ENCODE measurements around the gene GPR142. TPM values are rescaled to one million over a fixed set of nuclear protein-coding genes. Genes with fewer than 3 reads are reported as not detected.

The GPR142 gene
- total and polyA plus RNA-seq, 8 donors = not detected

- 73 to 76% (median 76%) methylated on average over 3 of the region's 3 CpGs for WGBS, 5 donors
- H3K27me3 ChIP-seq = no peaks in the 10 kb centered on the region
- no peak overlapping the region for H3K4me3 ChIP-seq
- peaks cover 7 to 33% (median 21%) of the 10 kb centered on the region in 4 donors for H3K4me1 ChIP-seq
- intact Hi-C loops (cut with DNase I; ENCODE audit: low total_unique reads) = no loop called here
- H3K36me3 ChIP-seq = no peaks in the 10 kb centered on the region
- H3K9me3 ChIP-seq = no peaks in the 10 kb centered on the region
- TF ChIP-seq CTCF (IDR thresholded peaks at IDR 0.05) (no peak), POLR2A (IDR thresholded peaks at IDR 0.05) (no peak), POLR2AphosphoS5 (IDR thresholded peaks at IDR 0.05) (no peak), EP300 (IDR thresholded peaks at IDR 0.05) (no peak)
- H3K27ac ChIP-seq = no peak overlapping the region
- DNase-seq = no peak
These were observed 47.2 kb downstream of the GPR142 start for GRCh38 chr17:74414510-74414909.

- no peak overlapping the region for H3K27ac ChIP-seq
- no peak overlapping the region for H3K4me3 ChIP-seq
- no peaks in the 10 kb centered on the region for H3K9me3 ChIP-seq
- H3K4me1 ChIP-seq = peaks cover 5 to 29% (median 18%) of the 10 kb centered on the region in 4 donors
- no peak for TF ChIP-seq POLR2A (IDR thresholded peaks at IDR 0.05)
- TF ChIP-seq CTCF (IDR thresholded peaks at IDR 0.05) = no peak
- no peak for TF ChIP-seq EP300 (IDR thresholded peaks at IDR 0.05)
- TF ChIP-seq POLR2AphosphoS5 (IDR thresholded peaks at IDR 0.05) = no peak
- WGBS, 5 donors = 72 to 85% (median 80%) methylated on average over 13 of the region's 13 CpGs
- no peak for DNase-seq
- no peaks in the 10 kb centered on the region for H3K36me3 ChIP-seq
- intact Hi-C loops (cut with DNase I; ENCODE audit: low total_unique reads) = no loop called here
- no peaks in the 10 kb centered on the region for H3K27me3 ChIP-seq
These were observed 48.5 kb downstream of the GPR142 start for GRCh38 chr17:74415608-74416396.

- no peaks in the 10 kb centered on the region for H3K9me3 ChIP-seq
- no peak for TF ChIP-seq POLR2A (IDR thresholded peaks at IDR 0.05)
- TF ChIP-seq CTCF (IDR thresholded peaks at IDR 0.05) = no peak
- TF ChIP-seq EP300 (IDR thresholded peaks at IDR 0.05) = no peak
- no peak for TF ChIP-seq POLR2AphosphoS5 (IDR thresholded peaks at IDR 0.05)
- peaks cover 5 to 29% (median 18%) of the 10 kb centered on the region in 4 donors for H3K4me1 ChIP-seq
- intact Hi-C loops (cut with DNase I; ENCODE audit: low total_unique reads) = no loop called here
- 47 to 55% (median 47%) methylated on average over 10 to 12 of the region's 12 CpGs for WGBS, 5 donors
- no peaks in the 10 kb centered on the region for H3K36me3 ChIP-seq
- peak overlapping the region; percentile 54 to 68 (median 66) for H3K27ac ChIP-seq
- no peak overlapping the region for H3K4me3 ChIP-seq
- no peaks in the 10 kb centered on the region for H3K27me3 ChIP-seq
- DNase-seq = peak; percentile 43 to 59
These were observed 50.1 kb downstream of the GPR142 start for GRCh38 chr17:74417178-74418045.

- Histone ChIP-seq H3K9me3 (no peaks in the 10 kb centered on the region), H3K4me1 (peaks cover 5 to 29% (median 18%) of the 10 kb centered on the region in 4 donors), H3K27ac (peak overlapping the region; percentile 65 to 86 (median 79)), H3K4me3 (no peak overlapping the region), H3K27me3 (peaks cover 0 to 8% (median 0%) of the 10 kb centered on the region in 3 donors), H3K36me3 (no peaks in the 10 kb centered on the region)
- intact Hi-C loops (cut with DNase I; ENCODE audit: low total_unique reads) = no loop called here
- WGBS, 5 donors = 38 to 66% (median 44%) methylated on average over 10 of the region's 10 CpGs
- no peak for TF ChIP-seq EP300 (IDR thresholded peaks at IDR 0.05)
- TF ChIP-seq CTCF (IDR thresholded peaks at IDR 0.05) = no peak
- peak in 2 of 3 donors; percentile 53 to 54 for TF ChIP-seq POLR2AphosphoS5 (IDR thresholded peaks at IDR 0.05)
- TF ChIP-seq POLR2A (IDR thresholded peaks at IDR 0.05) = no peak
- peak; percentile 62 to 66 for DNase-seq
These were observed 52.7 kb downstream of the GPR142 start for GRCh38 chr17:74419928-74420411.

Data from stomach (tissue), 9 donors.